Hepatocyte (in vitro differentiated cells): ENCODE results near the gene PLXNC1.

Source experiments
- CTCF ChIP-seq: fragments of 200-600 bp; sonication (generic); IDR thresholded peaks from 2 replicates; pipeline ENCODE4 v1.5.1; 2016; ENCODE audit warnings: antibody characterized with exemption, mild to moderate bottlenecking; ENCODE audit not compliant: poor library complexity
- EZH2 ChIP-seq: fragments of 200-600 bp; sonication (generic); IDR thresholded peaks from 2 replicates; pipeline ENCODE4 v1.6.1; 2016; ENCODE audit warnings: antibody characterized with exemption, mild to moderate bottlenecking, borderline replicate concordance
- EZH2phosphoT487 ChIP-seq: fragments of 200-600 bp; sonication (generic); IDR thresholded peaks from one replicate; pipeline ENCODE4 v1.6.1; 2018; ENCODE audit warnings: antibody characterized with exemption, mild to moderate bottlenecking, low read depth, moderate library complexity; ENCODE audit not compliant: unreplicated experiment, severe bottlenecking

- TF ChIP-seq CTCF (no peak), EZH2phosphoT487 (no peak), EZH2 (no peak)
These were observed 888 bp upstream of the PLXNC1 start for GRCh38 chr12:94147387-94147990.
